ENCODE data around the gene SCGB1C1.
"Not testable (repeated sequence)": the region's sequence is repeated elsewhere in the genome, so short reads cannot be mapped to it uniquely, and the experiment has no call there.

SCGB1C1 gene

DNA sequence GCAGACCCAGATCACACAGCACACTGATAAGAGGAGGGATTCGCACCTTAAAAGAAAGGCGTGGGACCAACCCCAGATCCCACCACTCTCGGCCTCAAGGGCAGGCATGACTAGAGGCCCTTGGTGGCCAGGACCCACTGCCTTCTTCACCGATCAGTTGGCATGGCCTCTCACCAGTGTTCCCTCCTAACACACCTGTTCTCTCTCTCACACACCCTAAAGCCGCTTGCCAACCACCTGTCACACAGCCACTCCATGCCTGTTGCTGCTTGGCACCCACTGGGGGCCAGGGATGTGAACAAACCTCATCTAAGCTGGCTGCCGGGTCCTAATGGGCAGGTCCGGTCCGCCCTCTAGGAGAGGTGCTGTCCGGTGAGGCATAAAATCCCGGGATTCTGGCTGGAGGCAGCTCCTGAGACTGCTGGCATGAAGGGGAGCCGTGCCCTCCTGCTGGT, at the start of gene SCGB1C1:
TSS of gene SCGB1C1 (plus strand) at position 405 of the 455 bp plus-strand sequence. CDS start at position 427, 22 bp downstream.
- not testable (repeated sequence) for DNase-seq

DNA sequence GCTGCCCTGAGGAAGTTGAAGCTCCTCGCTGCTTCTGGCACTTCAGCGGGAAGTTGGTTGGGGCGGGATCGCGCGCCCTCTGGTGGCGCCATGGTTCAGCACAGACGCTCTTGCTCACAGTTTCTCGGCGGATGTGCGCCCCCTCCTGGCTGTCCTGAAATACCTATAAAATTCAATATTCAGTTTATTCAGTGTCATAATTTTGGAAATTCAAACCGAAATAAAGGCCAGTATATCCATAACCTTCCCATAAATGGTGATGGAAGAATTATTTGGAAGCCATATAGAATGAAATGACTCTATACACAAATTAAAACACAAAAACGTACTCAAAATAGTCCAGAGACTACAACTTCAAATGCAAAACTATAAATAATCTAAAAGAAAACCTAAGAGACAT, 12.6 kb upstream of the SCGB1C1 start:
- not testable (repeated sequence) for DNase-seq

DNA sequence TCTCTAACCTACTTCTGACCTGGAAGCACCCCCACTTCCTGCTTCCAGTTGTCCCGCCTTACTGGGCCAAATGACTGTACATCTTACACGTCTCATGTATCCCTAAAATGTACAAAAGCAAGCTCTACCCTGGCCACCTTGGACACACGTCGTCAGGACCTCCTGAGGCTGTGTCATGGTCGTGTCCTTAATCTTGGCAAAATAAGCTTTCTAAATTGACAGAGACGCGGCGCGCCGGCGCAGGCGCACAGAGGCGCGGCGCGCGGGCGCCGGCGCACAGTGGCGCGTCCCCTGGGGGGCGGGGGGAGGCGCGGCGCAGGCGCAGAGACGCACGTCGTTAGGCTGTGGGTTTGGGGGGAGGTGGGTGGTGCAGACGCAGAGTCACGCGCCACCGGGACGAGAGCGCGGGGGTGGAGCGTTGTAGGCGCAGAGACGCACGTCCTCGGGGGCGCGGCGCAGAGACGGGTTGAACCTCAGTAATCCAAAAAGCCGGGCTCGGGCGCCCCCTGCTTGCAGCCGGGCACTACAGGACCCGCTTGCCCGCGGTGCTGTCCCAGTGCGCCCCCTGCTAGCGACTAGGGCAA, 3.6 kb upstream of the SCGB1C1 start:
- not testable (repeated sequence) for DNase-seq

DNA sequence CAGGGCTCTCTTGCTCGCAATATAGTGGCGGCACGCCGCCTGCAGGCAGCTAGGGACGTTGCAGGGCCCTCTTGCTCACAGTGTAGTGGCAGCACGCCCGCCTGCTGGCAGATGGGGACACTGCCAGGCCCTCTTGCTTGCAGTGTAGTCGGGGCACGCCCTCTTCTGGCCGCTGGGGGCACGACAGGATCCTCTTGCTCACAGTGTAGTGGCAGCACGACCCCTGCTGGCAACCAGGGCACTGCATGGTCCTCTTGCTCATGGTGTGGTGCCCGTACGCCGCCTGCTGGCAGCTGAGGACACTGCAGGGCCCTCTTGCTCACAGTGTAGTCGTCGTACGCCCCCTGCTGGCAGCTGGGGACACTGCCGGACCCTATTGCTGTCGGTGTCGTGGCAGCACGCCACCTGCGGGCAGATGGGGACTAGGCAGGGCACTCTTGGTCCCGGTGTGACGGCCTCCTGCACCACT, 3.0 kb upstream of the SCGB1C1 start:
- not testable (repeated sequence) for DNase-seq

DNA sequence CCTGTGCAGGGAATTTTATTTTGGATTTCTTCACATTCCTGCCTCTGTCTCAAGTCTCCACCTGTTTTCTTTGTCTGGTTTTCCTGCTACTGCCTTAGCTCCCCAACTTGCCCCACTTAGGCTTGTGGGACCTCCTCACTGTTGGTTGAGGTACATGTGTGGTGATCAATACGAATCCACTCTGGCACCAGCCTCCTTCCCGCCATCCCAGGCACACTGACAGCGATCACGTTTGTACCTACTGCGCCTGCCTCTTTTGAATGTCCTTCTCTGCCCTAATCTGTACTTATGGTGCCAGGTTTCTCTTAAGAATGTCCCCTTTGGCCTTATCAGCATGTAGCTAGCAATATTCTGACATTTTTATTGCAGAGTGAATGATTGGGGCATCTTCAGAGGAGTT, 2.3 kb upstream of the SCGB1C1 start:
- not testable (repeated sequence) for DNase-seq

DNA sequence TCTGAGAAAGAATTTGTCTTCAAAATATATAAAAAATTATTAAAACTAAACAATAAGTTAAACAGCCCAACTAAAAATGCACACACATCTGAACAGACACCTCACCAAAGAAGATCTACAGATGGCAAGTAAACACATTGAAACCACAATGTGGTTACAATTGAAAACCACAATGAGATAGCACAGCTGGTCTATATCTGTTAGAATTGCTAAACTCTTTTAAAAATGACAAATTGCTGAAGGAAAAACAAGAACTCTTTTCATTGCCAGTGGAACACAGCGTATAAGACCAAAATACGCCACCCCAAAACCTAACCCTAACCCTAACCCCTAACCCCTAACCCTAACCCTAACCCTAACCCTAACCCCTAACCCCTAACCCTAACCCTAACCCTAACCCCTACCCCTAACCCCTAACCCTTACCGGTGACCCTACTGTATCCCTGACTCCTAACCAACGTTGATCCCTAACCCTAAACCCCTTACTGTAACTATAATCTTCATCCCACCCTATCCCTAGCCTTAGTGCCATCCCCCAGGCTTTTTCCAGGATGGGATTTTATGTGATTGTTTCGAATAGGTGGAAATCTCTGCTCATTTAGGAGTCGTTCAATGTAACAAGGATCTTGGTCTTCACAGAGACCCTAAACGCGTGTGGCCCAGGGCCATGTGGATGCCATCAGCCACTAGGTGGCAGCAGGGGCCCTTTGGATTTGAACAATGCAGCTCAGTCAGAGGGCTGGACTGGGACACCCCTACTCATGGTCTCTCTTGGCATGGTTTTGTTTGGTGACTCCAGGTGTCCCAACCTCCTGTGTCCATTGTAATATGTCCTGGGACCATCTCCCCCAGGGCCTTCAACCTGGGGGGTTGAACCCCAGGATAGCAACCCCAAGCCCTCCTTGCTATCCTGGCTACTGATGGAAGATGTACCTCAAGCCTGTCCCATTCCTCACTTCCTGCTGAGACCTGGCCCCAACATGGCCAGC, 1.1 kb upstream of the SCGB1C1 start:
- DNase-seq, result not testable (repeated sequence)

DNA sequence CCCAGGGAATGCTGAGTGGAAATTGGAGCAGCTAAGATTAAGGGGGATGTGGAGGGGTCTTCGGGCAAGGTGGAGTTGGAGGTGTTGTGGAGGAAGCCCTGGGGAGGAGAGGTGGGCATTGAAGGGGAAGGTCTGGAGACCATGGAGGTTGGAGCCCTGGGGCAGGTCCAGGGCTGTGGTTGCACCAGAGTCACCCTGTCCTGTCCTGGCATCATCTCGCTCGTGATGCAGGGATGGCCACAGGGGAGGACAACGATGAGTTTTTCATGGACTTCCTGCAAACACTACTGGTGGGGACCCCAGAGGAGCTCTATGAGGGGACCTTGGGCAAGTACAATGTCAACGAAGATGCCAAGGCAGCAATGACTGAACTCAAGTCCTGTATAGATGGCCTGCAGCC, 603 bp downstream of the SCGB1C1 start:
- DNase-seq, result not testable (repeated sequence)

DNA sequence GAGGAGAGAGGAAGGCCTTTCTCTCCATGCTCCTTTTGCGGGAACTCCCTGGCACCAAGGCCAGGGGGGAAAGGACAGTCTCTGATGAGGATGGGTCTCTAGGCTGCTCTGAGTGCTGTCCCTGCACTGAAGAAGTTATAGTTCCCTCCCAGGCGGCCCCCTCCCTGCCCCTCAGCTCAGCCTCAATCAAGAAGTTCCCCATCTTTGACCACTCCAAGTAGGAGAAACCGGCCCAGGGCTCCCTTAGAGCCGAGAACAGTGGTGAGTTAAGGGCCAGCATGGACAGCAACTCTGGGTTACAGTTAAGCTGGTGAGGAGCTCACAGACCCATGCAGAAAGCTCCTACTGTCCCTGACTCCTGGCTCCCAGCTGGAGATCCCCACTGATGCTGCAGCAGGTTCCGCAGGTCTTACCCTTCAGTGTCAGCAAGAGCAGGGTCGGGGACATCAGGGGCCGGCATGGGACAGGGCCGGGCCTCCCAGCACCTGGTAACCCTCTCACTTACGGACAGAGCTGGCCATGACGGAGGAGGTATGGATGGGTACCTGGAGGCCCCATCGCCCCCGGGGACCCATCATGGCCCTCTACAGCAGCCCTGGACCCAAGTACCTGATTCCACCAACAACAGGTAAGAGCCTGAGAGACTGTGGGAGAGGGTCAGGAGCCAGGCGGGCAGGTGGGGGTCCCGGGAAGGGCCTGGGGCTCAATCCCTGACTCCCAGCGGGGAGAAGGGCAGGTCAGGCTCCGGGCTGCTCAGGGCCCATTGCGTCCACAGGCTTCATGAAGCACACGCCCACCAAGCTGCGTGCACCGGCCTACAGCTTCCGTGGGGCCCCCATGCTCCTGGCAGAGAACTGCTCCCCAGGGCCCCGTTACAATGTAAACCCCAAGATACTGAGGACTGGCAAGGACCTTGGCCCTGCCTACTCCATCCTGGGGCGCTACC, 4.2 kb downstream of the SCGB1C1 start:
- no peak for TF ChIP-seq GATA1 (IDR thresholded peaks at IDR 0.05; ENCODE audit: low read depth, low read length)
- no peak for TF ChIP-seq POLR2A (IDR thresholded peaks at IDR 0.05; ENCODE audit: low read length)
- no peak for DNase-seq

DNA sequence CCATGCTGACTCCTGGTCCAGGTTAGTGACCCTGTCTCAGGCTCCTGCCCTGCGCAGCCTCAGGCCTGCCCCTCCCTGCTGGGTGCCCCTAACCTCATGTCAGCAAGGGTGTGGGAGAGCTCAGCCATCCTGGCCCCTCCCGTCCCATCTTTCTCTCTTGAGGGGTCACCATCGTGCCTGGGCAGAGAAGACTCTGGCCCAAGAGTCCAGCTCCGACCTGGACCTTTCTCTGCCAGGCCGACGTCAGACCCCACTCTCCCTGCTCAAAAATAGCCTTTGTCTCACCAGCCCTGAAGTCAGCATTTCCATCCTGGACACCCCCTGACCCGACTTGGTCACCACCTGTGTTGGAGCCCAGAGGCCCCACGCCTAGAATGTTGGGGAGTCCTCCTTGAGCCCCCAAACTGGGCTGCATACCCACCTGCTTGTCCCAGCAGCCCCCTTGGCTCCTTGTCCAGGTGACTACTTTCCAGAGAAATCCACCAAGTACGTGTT, 4.9 kb downstream of the SCGB1C1 start:
- no peak for DNase-seq
- TF ChIP-seq GATA1 (IDR thresholded peaks at IDR 0.05; ENCODE audit: low read depth, low read length) (no peak), POLR2A (IDR thresholded peaks at IDR 0.05; ENCODE audit: low read length) (no peak)

DNA sequence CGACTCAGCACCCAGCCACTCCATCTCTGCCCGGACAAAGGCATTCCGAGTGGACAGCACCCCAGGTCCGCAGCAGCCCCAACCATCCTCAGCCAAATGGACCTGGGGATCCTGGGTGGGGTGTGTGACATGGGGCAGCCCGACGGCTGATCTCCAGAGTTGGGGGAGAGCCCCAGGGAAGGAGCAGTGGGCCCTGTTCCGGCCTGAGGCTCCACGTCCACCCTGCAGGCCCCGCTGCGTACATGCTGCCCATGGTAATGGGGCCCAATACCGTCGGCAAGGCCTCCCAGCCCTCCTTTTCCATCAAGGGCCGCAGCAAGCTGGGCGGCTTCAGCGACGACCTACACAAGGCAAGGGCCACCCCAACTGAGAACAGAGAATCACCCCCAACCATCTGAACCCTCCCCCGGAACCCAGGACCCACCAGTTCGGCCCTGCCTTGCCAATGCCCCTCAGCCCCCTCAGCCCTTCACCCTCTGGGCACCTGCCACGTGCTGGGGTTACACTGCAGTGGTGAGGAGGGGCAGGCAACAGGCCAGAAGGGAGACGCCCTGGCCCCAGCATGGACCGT, 5.4 kb downstream of the SCGB1C1 start:
- DNase-seq, result no peak
- no peak for TF ChIP-seq POLR2A (IDR thresholded peaks at IDR 0.05; ENCODE audit: low read length)
- TF ChIP-seq GATA1 (IDR thresholded peaks at IDR 0.05; ENCODE audit: low read depth, low read length), result no peak

DNA sequence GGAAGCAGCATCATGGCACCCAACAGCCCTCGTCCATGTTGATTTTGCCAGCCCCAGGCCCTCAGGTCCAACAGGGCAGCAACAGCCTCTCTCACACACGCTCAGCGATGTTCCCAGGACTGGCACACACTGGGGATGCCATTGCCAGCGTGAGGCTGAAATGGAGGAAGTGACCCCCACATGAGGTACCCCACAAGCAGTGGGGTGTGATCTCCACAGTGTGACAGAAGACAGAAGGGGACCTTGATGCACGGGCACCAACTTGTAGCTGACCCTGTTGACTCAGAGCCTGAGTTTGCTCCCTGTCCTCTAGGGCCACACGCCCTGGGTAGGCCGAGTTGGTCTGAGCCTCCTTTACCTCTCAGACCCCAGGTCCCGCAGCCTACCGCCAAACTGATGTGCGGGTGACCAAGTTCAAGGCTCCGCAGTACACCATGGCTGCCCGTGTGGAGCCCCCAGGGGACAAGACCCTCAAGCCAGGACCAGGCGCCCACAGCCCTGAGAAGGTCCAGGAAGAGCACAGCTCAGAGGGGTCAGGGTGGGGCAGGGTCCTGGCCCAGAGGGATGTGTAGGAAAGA, 6.2 kb downstream of the SCGB1C1 start:
- TF ChIP-seq POLR2A (IDR thresholded peaks at IDR 0.05; ENCODE audit: low read length), result no peak
- no peak for TF ChIP-seq GATA1 (IDR thresholded peaks at IDR 0.05; ENCODE audit: low read depth, low read length)
- DNase-seq, result no peak

DNA sequence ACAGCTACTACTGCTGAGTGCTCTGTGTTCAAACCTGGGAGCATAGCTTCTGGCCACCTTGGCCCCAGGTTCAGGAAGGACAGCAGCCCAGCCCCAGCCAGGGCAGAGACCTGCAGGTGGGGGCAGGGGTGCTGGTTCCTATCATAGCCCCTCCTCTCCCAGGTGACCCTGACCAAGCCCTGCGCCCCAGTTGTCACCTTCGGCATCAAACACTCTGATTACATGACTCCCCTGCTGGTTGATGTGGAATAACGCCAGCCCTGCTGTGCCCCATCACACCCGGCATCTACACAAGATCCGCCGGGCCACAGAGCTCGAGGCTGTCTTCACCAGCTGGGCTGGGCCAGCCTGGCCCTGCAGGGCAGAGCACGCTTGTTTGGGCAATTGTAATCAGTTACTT, 6.9 kb downstream of the SCGB1C1 start:
- DNase-seq, result no peak
- TF ChIP-seq POLR2A (IDR thresholded peaks at IDR 0.05; ENCODE audit: low read length) (no peak), GATA1 (IDR thresholded peaks at IDR 0.05; ENCODE audit: low read depth, low read length) (no peak)

DNA sequence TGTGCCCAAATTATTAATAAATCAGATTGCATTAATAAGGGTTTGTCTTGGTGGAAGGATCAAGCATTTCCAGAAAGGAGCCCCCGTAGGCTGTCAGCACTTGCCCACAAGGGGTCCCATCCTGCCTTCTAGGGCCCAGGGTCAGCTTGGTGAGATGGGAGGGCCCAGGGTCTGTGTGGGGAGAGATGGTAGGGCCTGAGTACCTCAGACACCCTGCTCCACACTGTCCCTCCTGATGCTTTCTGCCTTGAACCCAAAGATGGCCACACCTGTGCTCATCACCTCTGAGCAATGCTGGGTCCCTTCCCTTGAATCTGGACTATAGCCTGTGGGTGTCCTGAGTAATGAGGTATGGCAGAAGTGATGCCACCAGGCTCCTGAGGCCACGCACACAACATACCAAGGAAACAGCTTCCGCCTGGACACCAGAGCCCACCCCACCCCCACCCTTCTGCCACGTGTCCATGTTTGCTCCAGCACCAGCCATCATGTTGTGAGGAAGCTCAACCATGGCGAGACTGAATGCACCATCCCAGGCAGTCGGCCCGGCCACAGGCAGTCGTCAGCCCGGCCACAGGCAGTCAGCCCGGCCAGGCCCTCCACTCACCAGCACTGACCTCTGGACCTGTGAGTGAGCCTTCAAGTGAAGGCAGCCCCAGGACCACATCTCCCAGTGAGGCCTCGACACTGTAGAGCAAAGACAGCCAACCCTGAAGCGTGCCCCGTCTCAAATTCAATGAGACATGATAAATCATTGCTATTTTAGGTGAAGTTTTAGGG, 7.5 kb downstream of the SCGB1C1 start:
- TF ChIP-seq GATA1 (IDR thresholded peaks at IDR 0.05; ENCODE audit: low read depth, low read length), result no peak
- no peak for TF ChIP-seq POLR2A (IDR thresholded peaks at IDR 0.05; ENCODE audit: low read length)
- DNase-seq, result no peak

Data from erythroblast (primary cell).